ENCODE data around the gene LRRC37A3.
"Not testable (repeated sequence)": the region's sequence is repeated elsewhere in the genome, so short reads cannot be mapped to it uniquely, and the experiment has no call there.

Gene LRRC37A3

GRCh38 chr17:64829824-64830630 is 89.3 kb downstream of the LRRC37A3 start:
- not testable (repeated sequence) for DNase-seq

- not testable (repeated sequence) for DNase-seq
These were observed 90.2 kb downstream of the LRRC37A3 start for GRCh38 chr17:64829068-64829467.

DNA sequence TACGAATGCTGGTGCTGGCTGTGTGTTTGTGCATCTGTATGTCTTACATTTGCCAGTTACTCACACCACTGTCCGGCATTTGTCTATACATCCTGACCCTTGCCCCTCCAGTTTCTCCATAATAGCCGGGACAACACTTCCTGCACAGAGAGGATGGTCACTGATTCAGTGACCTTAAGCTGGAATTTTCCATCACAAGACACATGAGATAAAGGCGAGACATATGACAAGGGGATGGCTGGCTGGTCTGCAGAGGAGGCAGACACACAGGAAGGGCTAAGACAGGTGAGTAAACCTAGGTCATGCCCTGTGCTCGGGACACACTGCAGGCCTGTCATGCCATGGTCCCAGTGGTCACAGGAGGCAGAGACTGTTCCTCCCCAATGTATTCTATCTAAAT is 100.4 kb downstream of the LRRC37A3 start:
- not testable (repeated sequence) for DNase-seq

DNA sequence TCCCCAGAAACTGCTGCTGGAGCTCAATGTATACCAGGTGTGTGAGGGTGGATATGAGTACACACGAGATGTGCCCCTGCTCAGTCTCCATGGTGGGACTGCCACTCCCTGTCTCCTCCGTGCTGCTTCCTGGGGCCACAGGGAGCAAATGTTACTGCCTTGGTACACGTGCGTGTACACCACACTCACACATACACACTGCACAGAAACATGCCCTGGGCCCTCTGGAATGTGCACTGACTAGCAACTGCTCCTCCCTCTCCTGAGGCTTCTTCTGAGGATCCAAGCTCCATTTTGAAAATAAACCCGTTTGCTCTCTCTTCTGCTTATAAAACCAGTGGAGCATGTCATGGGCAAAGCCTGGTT is 103.5 kb downstream of the LRRC37A3 start:
- DNase-seq = not testable (repeated sequence)

DNA sequence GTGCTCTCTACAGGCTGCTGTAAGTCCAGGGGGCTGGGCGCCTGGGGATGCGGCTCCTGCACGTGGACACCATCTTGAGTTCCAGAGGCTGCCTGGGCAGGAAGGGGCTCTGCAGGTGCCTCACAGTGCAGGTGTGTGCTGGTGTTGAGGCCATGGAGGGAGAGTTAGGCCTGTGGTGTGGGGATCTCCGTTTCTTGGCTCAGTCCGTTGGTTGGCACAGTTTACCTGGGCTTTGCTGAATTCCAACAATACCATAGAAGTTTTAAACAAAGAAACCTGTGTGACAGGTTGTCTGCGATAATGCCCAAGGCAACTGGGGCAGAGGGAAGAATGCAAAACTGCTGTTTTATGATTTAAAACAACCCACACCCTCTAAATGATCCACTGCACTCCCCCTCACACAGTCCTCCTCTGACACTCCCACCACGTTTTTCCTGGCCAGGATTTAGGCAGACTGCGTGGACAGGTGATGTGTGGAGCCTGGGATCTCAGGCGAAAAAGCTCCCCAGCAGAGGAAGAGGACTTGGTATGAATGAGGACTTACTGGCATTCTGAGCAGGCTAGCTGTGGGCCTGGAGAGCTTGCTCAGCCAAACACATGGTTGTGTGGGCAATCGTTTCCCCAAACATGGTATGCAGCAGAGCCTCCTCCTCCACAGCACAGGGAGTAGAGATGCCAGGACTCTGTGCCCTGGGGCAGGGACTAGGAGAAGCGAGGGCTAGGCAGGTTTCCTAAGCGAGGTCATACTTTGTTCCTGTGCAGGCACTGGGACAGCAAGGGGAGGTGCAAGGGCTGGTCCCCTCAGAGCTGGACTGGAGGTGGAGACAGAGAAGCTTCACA is 104.1 kb downstream of the LRRC37A3 start:
- not testable (repeated sequence) for DNase-seq

DNA sequence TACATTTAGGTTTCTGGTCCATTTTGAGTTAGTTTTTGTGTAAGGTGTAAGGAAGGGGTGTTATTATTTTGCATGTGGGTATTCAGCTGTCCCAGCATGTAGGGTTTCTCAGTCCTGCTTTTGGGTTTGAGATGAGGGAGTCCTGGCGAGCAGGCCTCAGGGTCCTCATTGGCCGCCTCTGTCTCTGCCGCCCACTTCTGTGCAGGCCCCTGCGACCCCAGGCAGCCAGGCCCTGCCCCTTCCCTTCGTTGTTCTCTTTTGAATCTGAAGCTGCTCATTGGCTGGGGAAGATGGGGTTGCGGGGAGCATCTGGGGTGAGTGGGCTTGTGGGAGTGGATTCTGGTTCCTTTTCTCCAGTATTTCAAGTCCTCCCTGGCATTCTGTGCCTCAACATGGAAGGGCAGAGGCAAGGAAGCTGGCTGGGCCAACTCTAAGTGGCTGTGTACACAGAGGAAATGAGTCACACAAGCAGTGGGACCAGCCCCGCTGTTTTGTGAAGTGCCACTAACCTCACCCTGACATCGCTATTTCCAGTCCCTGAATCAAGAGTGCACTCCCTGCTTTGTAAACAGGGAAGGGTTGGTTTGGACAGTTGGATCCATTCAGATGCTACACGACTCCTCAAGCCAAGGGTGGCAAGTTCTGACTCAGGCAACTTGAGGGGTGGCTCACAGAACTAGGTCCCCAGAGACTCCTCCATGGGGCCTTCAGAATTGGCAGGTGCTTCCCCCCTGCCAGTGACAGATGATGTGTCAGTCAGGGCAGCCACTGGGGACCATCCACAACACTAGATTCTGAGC is 110.9 kb downstream of the LRRC37A3 start:
- DNase-seq = peak; percentile 74

All from activated CD4-positive, alpha-beta T cell treated with anti-CD3 and anti-CD28 coated beads, Interleukin-2, Interleukin-6, amounts not matched to agents 100 ng/mL and 50 ng/mL, durations not matched to agents 16 hours and 8 hours (primary cell).